Lower leg skin (tissue), 4 donors: ENCODE results near the gene METTL15. TPM values are rescaled to one million over a fixed set of nuclear protein-coding genes. Genes with fewer than 3 reads are reported as not detected.
"Not testable (repeated sequence)": the region's sequence is repeated elsewhere in the genome, so short reads cannot be mapped to it uniquely, and the experiment has no call there.

ENCODE experiments used
- DNase-seq, 2 donors: peaks; one replicate each; pipeline ENCODE4 v3.0.0-alpha.2; 2019; ENCODE audit warnings: low spot score in 2 of 2
- H3K4me3 ChIP-seq: fragments of 200-600 bp; sonication (generic); 2 replicates; pipeline ENCODE4 v1.5.1; 2017; ENCODE audit warnings: mild to moderate bottlenecking, low read depth; ENCODE audit not compliant: poor library complexity, severe bottlenecking
- CTCF ChIP-seq, 3 donors: fragments of 450-650 bp; IDR thresholded peaks; one replicate each; pipeline ENCODE4 v1.5.1; 2016; ENCODE audit warnings: antibody characterized with exemption in 3 of 3, mild to moderate bottlenecking in 3 of 3, moderate library complexity in 2 of 3
- POLR2A ChIP-seq, 2 donors: fragments of 450-650 bp; IDR thresholded peaks; one replicate each; pipeline ENCODE4 v1.6.1; 2016 to 2017; ENCODE audit warnings: antibody characterized with exemption in 2 of 2, mild to moderate bottlenecking in 1 of 2, moderate library complexity in 1 of 2
- WGBS, 2 donors: methylation state at CpG; one replicate each; pipeline ENCODE4 v1.1.5; 2018; 5-methylcytosine and 5-hydroxymethylcytosine counted together
- intact Hi-C: fragments of 100-400 bp; cut with DNase I; formaldehyde crosslinking; loops from one replicate; pipeline ENCODE4 v1.15.0; 2023; ENCODE audit warnings: low total_unique reads
- total RNA-seq, 4 donors: library from RNA; depleted of rRNA; stranded (reverse); fragments of >200 nt; gene quantifications; one replicate each; pipeline ENCODE4 v1.1.0, GENCODE V29; 2016

METTL15 gene
- total RNA-seq, 4 donors from 2014 or later, result 5.4 to 12.9 (median 8.5) TPM

GRCh38 chr11:28099715-28100114 lies 8.5 kb upstream of the METTL15 start:
- 36 to 48% methylated on average over 1 of the region's 1 CpG for WGBS, 2 donors
- no peak for DNase-seq
- TF ChIP-seq CTCF (IDR thresholded peaks at IDR 0.05) (no peak), POLR2A (IDR thresholded peaks at IDR 0.05) (no peak)
- intact Hi-C loops, result loop anchor here (10.0 kb wide), 1 partner anchor 425 kb away; no protein-coding TSS in a partner anchor
- H3K4me3 ChIP-seq, result no peak overlapping the region

- H3K4me3 ChIP-seq, result no peak overlapping the region
- WGBS, 2 donors, result 80 to 88% methylated on average over 2 of the region's 2 CpGs
- TF ChIP-seq POLR2A (IDR thresholded peaks at IDR 0.05) (no peak), CTCF (IDR thresholded peaks at IDR 0.05) (no peak)
- intact Hi-C loops, result loop anchor here (10.0 kb wide), 1 partner anchor 426 kb away; no protein-coding TSS in a partner anchor
- DNase-seq, result no peak
Observed at GRCh38 chr11:28100665-28101064, 7.5 kb upstream of the METTL15 start.

DNA sequence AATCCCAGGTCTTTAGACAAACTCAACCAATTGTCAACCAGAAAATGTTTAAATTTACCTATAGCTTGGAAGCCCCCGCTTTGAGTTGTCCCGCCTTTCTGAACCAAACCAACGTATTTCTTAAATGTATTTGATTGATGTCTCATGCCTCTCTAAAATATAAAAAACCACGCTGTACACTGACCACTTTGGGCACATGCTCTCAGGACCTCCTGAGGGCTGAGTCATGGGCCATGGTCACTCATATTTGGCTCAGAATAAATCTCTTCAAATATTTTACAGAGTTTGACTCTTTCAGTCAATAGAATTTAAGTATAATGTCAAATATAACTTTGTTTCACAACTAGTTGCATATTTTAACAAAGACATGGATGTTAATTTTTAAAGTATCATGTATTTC lies 5.9 kb upstream of the METTL15 start:
- intact Hi-C loops, result loop anchor here (10.0 kb wide), 1 partner anchor 427 kb away; no protein-coding TSS in a partner anchor
- 91% methylated on average over 4 of the region's 4 CpGs for WGBS, 2 donors
- DNase-seq, H3K4me3 ChIP-seq: not testable (repeated sequence)

- intact Hi-C loops, result loop anchor here (10.0 kb wide), 1 partner anchor 430 kb away; no protein-coding TSS in a partner anchor
- H3K4me3 ChIP-seq, result no peak overlapping the region
- DNase-seq, result no peak
- 93 to 96% methylated on average over 1 of the region's 1 CpG for WGBS, 2 donors
- TF ChIP-seq POLR2A (IDR thresholded peaks at IDR 0.05), result no peak
- no peak for TF ChIP-seq CTCF (IDR thresholded peaks at IDR 0.05)
Observed at GRCh38 chr11:28104425-28104824, 3.8 kb upstream of the METTL15 start.

- H3K4me3 ChIP-seq, result no peak overlapping the region
- WGBS, 2 donors, result 86 to 88% methylated on average over 2 of the region's 2 CpGs
- intact Hi-C loops, result loop anchor here (10.0 kb wide), 1 partner anchor 430 kb away; no protein-coding TSS in a partner anchor
- TF ChIP-seq POLR2A (IDR thresholded peaks at IDR 0.05), result no peak
- no peak for TF ChIP-seq CTCF (IDR thresholded peaks at IDR 0.05)
- no peak for DNase-seq
Observed at GRCh38 chr11:28104984-28105383, 3.2 kb upstream of the METTL15 start.

DNA sequence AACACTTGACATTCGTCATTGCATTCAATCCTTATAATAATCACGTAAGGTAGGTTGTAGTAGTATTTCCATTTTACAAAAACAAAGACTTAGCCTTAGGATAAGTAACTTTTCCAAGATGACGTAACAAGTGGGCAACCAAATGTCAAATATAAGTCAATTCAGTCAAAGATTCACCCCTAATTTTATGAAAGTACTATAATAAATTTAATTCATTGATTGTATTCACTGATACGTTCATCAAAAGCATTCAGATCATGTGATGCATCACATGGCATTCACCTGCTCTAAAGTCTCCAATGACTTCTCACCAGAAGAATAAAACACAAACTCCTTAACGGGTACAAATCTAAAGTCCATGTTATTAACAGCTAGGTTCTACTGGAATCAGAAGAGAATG lies 2.3 kb upstream of the METTL15 start:
- intact Hi-C loops, result loop anchor here (10.0 kb wide), 1 partner anchor 431 kb away; no protein-coding TSS in a partner anchor
- no peak for DNase-seq
- H3K4me3 ChIP-seq, result no peak overlapping the region
- TF ChIP-seq POLR2A (IDR thresholded peaks at IDR 0.05) (no peak), CTCF (IDR thresholded peaks at IDR 0.05) (no peak)
- WGBS, 2 donors, result 83 to 86% methylated on average over 5 of the region's 5 CpGs
